CD4-positive, alpha-beta T cell (primary cell): ENCODE data around the gene RANBP10. TPM values are rescaled to one million over a fixed set of nuclear protein-coding genes. Genes with fewer than 3 reads are reported as not detected.
"Not testable (repeated sequence)": the region's sequence is repeated elsewhere in the genome, so short reads cannot be mapped to it uniquely, and the experiment has no call there.

Experiments used
- ATAC-seq: fragments of 200-7000 bp; cut with Tn5 transposase; one replicate; pipeline ENCODE4 v1.10.0; 2022; ENCODE audit warnings: mild to moderate bottlenecking; ENCODE audit not compliant: poor library complexity
- CTCF ChIA-PET: fragments of 350-600 bp; sonication (Branson Sonifier 250); formaldehyde crosslinking; loops from one replicate; lab custom pipeline; 2021; ENCODE audit warnings: antibody characterized with exemption, inconsistent platforms; lab: Charles Lee
- POLR2A ChIA-PET: fragments of 350-600 bp; sonication (Branson Sonifier 250); formaldehyde crosslinking; loops from one replicate; lab custom pipeline; 2021; ENCODE audit warnings: antibody characterized with exemption, inconsistent platforms; lab: Charles Lee
- DNase-seq, 14 experiments: peaks; one replicate each; pipeline ENCODE4 v3.0.0-alpha.2; 2013 to 2020; ENCODE audit warnings: mixed read lengths in 2 of 14
- H3K27ac ChIP-seq, 2 donors: one replicate each; pipeline versions ENCODE4 v1.5.1 to v1.7.0; 2013; ENCODE audit warnings: low read length in 2 of 2, low read depth in 1 of 2, mild to moderate bottlenecking in 1 of 2
- H3K27me3 ChIP-seq, 2 experiments: 1 replicate in 1 of 2; 2 replicates in 1 of 2; pipeline versions ENCODE4 v1.6.1 to v1.7.0; 2013; ENCODE audit warnings: low read length in 2 of 2, control low read depth in 1 of 2, mild to moderate bottlenecking in 1 of 2, moderate library complexity in 1 of 2; ENCODE audit not compliant: insufficient read depth in 2 of 2, control insufficient read depth in 1 of 2
- H3K36me3 ChIP-seq: one replicate; pipeline ENCODE4 v1.6.1; 2013; ENCODE audit warnings: low read length, control low read depth; ENCODE audit not compliant: insufficient read depth
- H3K4me1 ChIP-seq: one replicate; pipeline ENCODE4 v1.6.1; 2013; ENCODE audit warnings: low read length, control low read depth; ENCODE audit not compliant: insufficient read depth
- H3K4me3 ChIP-seq: one replicate; pipeline ENCODE4 v1.5.1; 2013; ENCODE audit warnings: mild to moderate bottlenecking, low read length, moderate library complexity
- H3K9me3 ChIP-seq, 2 experiments: 1 replicate in 1 of 2; 2 replicates in 1 of 2; pipeline versions ENCODE4 v1.6.1 to v1.7.0; 2013; ENCODE audit warnings: low read length in 2 of 2, mild to moderate bottlenecking in 2 of 2, control low read depth in 1 of 2, moderate library complexity in 1 of 2; ENCODE audit not compliant: control insufficient read depth in 1 of 2, insufficient read depth in 1 of 2
- H3K27ac Mint-ChIP-seq: one replicate; pipeline ENCODE4 v1.8.0; 2020; ENCODE audit warnings: mixed read lengths
- H3K27me3 Mint-ChIP-seq: one replicate; pipeline ENCODE4 v1.8.0; 2021; ENCODE audit warnings: mixed read lengths
- H3K36me3 Mint-ChIP-seq: one replicate; pipeline ENCODE4 v1.8.0; 2021; ENCODE audit warnings: low read depth, mixed read lengths
- H3K4me1 Mint-ChIP-seq: one replicate; pipeline ENCODE4 v1.8.0; 2021; ENCODE audit warnings: low read depth, mixed read lengths
- H3K4me3 Mint-ChIP-seq: one replicate; pipeline ENCODE4 v1.8.0; 2020; ENCODE audit warnings: mild to moderate bottlenecking, mixed read lengths
- H3K9me3 Mint-ChIP-seq: one replicate; pipeline ENCODE4 v1.8.0; 2020; ENCODE audit warnings: mixed read lengths
- CTCF ChIP-seq: fragments of 200-600 bp; IDR thresholded peaks from one replicate; pipeline ENCODE4 v1.8.0; 2022; ENCODE audit warnings: antibody characterized with exemption, mild to moderate bottlenecking
- intact Hi-C, 2 experiments: fragments of 100-400 bp; cut with DNase I in 1 of 2; cut with micrococcal nuclease in 1 of 2; formaldehyde crosslinking; loops; one replicate each; pipeline versions ENCODE4 v1.15.1 to v1.9.0; 2023 to 2025; cut with DNase I, micrococcal nuclease
- total RNA-seq, 174 experiments: library from RNA in 2 of 174; stranded (reverse) in 2 of 174; gene quantifications; one replicate each; pipeline ENCODE4 v1.2.3 and lab custom pipeline; 2021 to 2026

The RANBP10 gene
- total RNA-seq, 2 experiments from 2014 or later = 12.0 to 13.6 TPM

- Mint-ChIP-seq H3K36me3 (peaks cover 5% of the 10 kb centered on the region), H3K4me1 (peaks cover 15% of the 10 kb centered on the region), H3K4me3 (no peak overlapping the region), H3K9me3 (no peaks in the 10 kb centered on the region), H3K27ac (no peak overlapping the region), H3K27me3 (no peaks in the 10 kb centered on the region)
- intact Hi-C loops = no loop called here
- DNase-seq = no peak
- ATAC-seq = no peak
- Histone ChIP-seq H3K4me3 (no peak overlapping the region), H3K4me1 (no peaks in the 10 kb centered on the region), H3K27me3 (no peaks in the 10 kb centered on the region), H3K36me3 (peaks cover 6% of the 10 kb centered on the region), H3K27ac (no peak overlapping the region), H3K9me3 (peaks cover 0 to 13% of the 10 kb centered on the region in 2 experiments)
- POLR2A ChIA-PET = no interaction called here
- CTCF ChIA-PET = no interaction called here
- TF ChIP-seq CTCF = no peak
These were observed 108.8 kb downstream of the RANBP10 start for GRCh38 chr16:67697422-67698185.

GRCh38 chr16:67694611-67695010 lies 111.7 kb downstream of the RANBP10 start:
- ChIA-PET CTCF (interaction anchor here (0.6 kb wide), 1 partner anchor 21 kb away, joined by 4 read pairs; no protein-coding TSS in a partner anchor), POLR2A (no interaction called here)
- peaks cover 9% of the 10 kb centered on the region for H3K36me3 ChIP-seq

GRCh38 chr16:67693517-67694285 lies 112.7 kb downstream of the RANBP10 start:
- H3K4me3 Mint-ChIP-seq, H3K9me3 Mint-ChIP-seq, H3K27me3 Mint-ChIP-seq, H3K9me3 ChIP-seq, ATAC-seq, H3K4me3 ChIP-seq, H3K27ac ChIP-seq, DNase-seq, H3K36me3 ChIP-seq, H3K27me3 ChIP-seq, H3K4me1 ChIP-seq, CTCF ChIA-PET, intact Hi-C loops, H3K27ac Mint-ChIP-seq: not testable (repeated sequence)
- Mint-ChIP-seq H3K36me3 (peaks cover 11% of the 10 kb centered on the region), H3K4me1 (peaks cover 13% of the 10 kb centered on the region)
- POLR2A ChIA-PET = interaction anchor here (0.6 kb wide), 1 partner anchor 23 kb away, joined by 3 read pairs; no protein-coding TSS in a partner anchor

More at GRCh38 chr16:67694611-67695010, 111.7 kb downstream of the RANBP10 start:
- no peak overlapping the region for H3K4me3 ChIP-seq
- Mint-ChIP-seq H3K4me1 (peaks cover 13% of the 10 kb centered on the region), H3K27me3 (no peaks in the 10 kb centered on the region), H3K27ac (no peak overlapping the region), H3K36me3 (peaks cover 11% of the 10 kb centered on the region), H3K9me3 (no peaks in the 10 kb centered on the region), H3K4me3 (no peak overlapping the region)
- no peak for TF ChIP-seq CTCF
- intact Hi-C loops = no loop called here
- H3K27me3 ChIP-seq = no peaks in the 10 kb centered on the region
- peaks cover 0 to 8% of the 10 kb centered on the region in 2 experiments for H3K9me3 ChIP-seq
- H3K4me1 ChIP-seq = no peaks in the 10 kb centered on the region
- ATAC-seq = no peak
- DNase-seq = no peak
- H3K27ac ChIP-seq = no peak overlapping the region
